Left lung (tissue), 10 donors: ENCODE data around the gene AGBL1. TPM values are rescaled to one million over a fixed set of nuclear protein-coding genes. Genes with fewer than 3 reads are reported as not detected.
A peak's percentile ranks its signal among the peaks of the same experiment; 100 is the strongest.

Experiments
- ATAC-seq: fragments of 200-7000 bp; cut with Tn5 transposase; one replicate; pipeline ENCODE4 v1.9.1; 2020; ENCODE audit warnings: moderate library complexity
- DNase-seq, 4 donors: peaks; one replicate each; pipeline ENCODE4 v3.0.0-alpha.2; 2013 to 2020
- H3K27ac ChIP-seq, 2 donors: fragments of 200-600 bp; sonication (generic) in 1 of 2; one replicate each; pipeline versions ENCODE4 v1.5.0 to v1.8.0; 2020 to 2021
- H3K27me3 ChIP-seq, 2 donors: fragments of 200-600 bp; sonication (generic) in 1 of 2; one replicate each; pipeline versions ENCODE4 v1.5.0 to v1.8.0; 2020 to 2021
- H3K36me3 ChIP-seq, 2 donors: fragments of 200-600 bp; sonication (generic) in 1 of 2; one replicate each; pipeline versions ENCODE4 v1.5.0 to v1.8.0; 2020 to 2021
- H3K4me1 ChIP-seq, 2 donors: fragments of 200-600 bp; one replicate each; pipeline ENCODE4 v1.8.0; 2021
- H3K4me3 ChIP-seq, 2 donors: fragments of 200-600 bp; sonication (generic) in 1 of 2; one replicate each; pipeline versions ENCODE4 v1.5.0 to v1.8.0; 2020 to 2021; ENCODE audit warnings: mild to moderate bottlenecking in 1 of 2
- H3K9me3 ChIP-seq, 2 donors: fragments of 200-600 bp; sonication (generic) in 1 of 2; one replicate each; pipeline versions ENCODE4 v1.5.0 to v1.8.0; 2020 to 2021
- intact Hi-C, 2 donors: fragments of 100-400 bp; cut with DNase I; formaldehyde crosslinking; loops; one replicate each; pipeline versions ENCODE4 v1.11.2 to v1.14.2; 2022
- polyA plus RNA-seq, 6 donors: library from polyadenylated mRNA; unstranded; fragments of 120-200 nt; gene quantifications; one replicate each; pipeline ENCODE4 v1.2.1, GENCODE V29; 2013; ENCODE audit not compliant: insufficient read length in 6 of 6
- total RNA-seq, 2 donors: library from RNA; stranded (reverse); fragmentation: NEBNext Ultra II Directional; extraction: Animal tissue kit (Norgen Biotek cat#: 25700); gene quantifications; one replicate each; pipeline ENCODE4 v1.2.1, GENCODE V29; 2021
- TF ChIP-seq, protein P1 (sequence below), 2 donors: fragments of 200-600 bp; sonication (generic) in 1 of 2; IDR thresholded peaks; one replicate each; pipeline versions ENCODE4 v1.5.0 to v1.8.0; 2021; ENCODE audit warnings: antibody characterized with exemption in 2 of 2
- donor health status: DM: no; HTN: yes; CAD: no.
- donor health status: DM: no; HTN: no; CAD: no.

Gene AGBL1
- total and polyA plus RNA-seq, 8 donors = 0.01 to 3.3 (median 0.11) TPM; not detected in 1

DNA sequence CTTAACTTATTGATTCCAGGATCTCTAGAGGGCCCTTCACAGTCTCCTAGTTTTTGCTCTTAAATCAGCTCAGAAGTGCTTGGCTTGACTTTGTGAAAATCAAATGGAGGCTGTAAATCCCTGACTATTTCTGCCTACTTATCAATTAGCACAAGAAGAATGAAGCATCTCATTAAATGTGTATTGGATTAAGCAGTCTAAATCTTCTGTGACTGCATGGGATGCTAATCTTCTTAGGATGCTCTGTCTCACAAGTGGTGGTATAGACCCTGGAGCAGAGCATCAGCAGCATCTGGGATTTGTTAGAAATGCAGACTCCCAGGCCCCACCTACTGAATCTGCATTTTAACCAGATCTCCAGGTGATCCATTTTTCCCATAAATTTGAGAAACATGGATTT lies 488.7 kb downstream of the AGBL1 start:
- peaks cover 0 to 17% of the 10 kb centered on the region in 2 donors for H3K9me3 ChIP-seq
- H3K27me3 ChIP-seq = no peaks in the 10 kb centered on the region
- DNase-seq (no peak), ATAC-seq (no peak)
- TF ChIP-seq, protein P1, sequence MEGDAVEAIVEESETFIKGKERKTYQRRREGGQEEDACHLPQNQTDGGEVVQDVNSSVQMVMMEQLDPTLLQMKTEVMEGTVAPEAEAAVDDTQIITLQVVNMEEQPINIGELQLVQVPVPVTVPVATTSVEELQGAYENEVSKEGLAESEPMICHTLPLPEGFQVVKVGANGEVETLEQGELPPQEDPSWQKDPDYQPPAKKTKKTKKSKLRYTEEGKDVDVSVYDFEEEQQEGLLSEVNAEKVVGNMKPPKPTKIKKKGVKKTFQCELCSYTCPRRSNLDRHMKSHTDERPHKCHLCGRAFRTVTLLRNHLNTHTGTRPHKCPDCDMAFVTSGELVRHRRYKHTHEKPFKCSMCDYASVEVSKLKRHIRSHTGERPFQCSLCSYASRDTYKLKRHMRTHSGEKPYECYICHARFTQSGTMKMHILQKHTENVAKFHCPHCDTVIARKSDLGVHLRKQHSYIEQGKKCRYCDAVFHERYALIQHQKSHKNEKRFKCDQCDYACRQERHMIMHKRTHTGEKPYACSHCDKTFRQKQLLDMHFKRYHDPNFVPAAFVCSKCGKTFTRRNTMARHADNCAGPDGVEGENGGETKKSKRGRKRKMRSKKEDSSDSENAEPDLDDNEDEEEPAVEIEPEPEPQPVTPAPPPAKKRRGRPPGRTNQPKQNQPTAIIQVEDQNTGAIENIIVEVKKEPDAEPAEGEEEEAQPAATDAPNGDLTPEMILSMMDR (IDR thresholded peaks at IDR 0.05) = no peak
- no peaks in the 10 kb centered on the region for H3K36me3 ChIP-seq
- H3K27ac ChIP-seq = no peak overlapping the region
- H3K4me3 ChIP-seq = no peak overlapping the region
- intact Hi-C loops = no loop called here
- no peaks in the 10 kb centered on the region for H3K4me1 ChIP-seq

DNA sequence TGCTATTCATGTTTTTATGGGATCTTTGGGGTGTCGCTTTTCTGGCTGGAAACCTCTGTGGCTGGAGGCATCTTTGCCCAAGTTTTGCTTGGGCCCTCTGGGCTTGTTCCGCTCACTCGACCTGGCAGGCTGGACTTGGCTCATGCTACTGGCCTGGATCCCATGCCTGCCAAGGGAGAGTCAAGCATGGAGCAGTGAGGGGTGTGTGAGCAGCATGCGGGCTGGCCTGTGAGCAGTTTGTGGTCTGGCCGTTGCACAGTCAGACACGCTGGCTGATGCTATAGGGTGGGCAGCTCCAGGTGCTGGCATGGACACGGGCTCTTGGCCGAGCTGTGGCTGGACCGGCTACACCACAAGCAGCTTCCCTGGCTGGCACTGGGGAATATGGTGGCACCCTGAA lies 491.1 kb downstream of the AGBL1 start:
- H3K36me3 ChIP-seq = no peaks in the 10 kb centered on the region
- no peaks in the 10 kb centered on the region for H3K27me3 ChIP-seq
- intact Hi-C loops = no loop called here
- ATAC-seq (no peak), DNase-seq (no peak)
- H3K9me3 ChIP-seq = peaks cover 0 to 5% of the 10 kb centered on the region in 2 donors
- H3K4me3 ChIP-seq = no peak overlapping the region
- no peaks in the 10 kb centered on the region for H3K4me1 ChIP-seq
- TF ChIP-seq, protein P1 (IDR thresholded peaks at IDR 0.05) = no peak
- no peak overlapping the region for H3K27ac ChIP-seq

DNA sequence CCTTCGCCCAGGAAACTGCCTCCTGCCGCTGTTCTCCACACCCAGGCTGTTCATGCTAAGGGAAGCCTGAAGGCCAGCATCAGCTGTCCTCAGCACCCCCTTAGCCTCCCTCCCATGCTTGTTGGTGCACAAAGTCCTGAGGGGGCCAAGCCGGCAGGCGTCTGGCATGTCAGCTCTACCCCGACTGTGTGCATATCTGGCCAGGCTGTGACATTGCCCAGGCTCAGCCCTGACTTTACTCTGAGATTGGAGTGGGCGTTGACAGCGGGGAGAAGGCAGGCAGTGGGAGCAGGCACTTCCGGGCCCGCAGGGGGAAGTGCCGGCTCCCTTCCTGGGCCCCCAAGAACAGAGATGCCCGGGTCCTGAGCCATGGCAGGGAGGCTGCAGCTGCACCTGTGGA lies 492.2 kb downstream of the AGBL1 start:
- Histone ChIP-seq H3K27me3 (no peaks in the 10 kb centered on the region), H3K4me1 (no peaks in the 10 kb centered on the region), H3K27ac (no peak overlapping the region), H3K4me3 (no peak overlapping the region), H3K9me3 (peaks cover 0 to 8% of the 10 kb centered on the region in 2 donors), H3K36me3 (no peaks in the 10 kb centered on the region)
- no peak for ATAC-seq
- intact Hi-C loops = no loop called here
- DNase-seq = no peak
- TF ChIP-seq, protein P1 (IDR thresholded peaks at IDR 0.05) = no peak

DNA sequence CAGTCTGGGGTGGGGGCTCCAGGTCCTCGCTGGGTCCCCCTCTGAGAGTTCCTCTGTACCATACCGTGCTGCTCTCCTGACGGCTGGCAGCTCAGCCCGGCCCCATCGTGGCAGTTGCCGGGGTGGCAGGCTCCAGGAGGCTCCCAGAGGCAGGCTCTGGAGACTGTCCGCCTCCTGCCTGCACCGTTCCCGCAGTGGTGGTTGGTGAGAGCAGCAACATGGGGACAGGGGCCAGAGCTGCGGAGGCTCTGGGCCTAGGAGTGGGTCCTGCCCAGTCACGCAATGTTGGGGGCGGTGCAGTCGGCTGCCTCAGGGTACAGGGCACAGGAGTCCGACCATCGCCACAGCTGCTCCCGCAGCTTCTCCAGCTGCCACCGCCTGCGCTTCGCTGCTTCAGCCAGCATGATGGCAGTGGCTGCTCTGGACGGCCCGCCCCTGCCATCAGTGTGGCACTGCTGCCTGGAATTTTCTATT lies 492.7 kb downstream of the AGBL1 start:
- ATAC-seq = no peak
- no peak overlapping the region for H3K27ac ChIP-seq
- intact Hi-C loops = no loop called here
- H3K27me3 ChIP-seq = no peaks in the 10 kb centered on the region
- DNase-seq = peak in 1 of 4 donors; percentile 55
- H3K4me1 ChIP-seq = no peaks in the 10 kb centered on the region
- peaks cover 0 to 8% of the 10 kb centered on the region in 2 donors for H3K9me3 ChIP-seq
- H3K36me3 ChIP-seq = no peaks in the 10 kb centered on the region
- TF ChIP-seq, protein P1 (IDR thresholded peaks at IDR 0.05) = no peak
- no peak overlapping the region for H3K4me3 ChIP-seq

DNA sequence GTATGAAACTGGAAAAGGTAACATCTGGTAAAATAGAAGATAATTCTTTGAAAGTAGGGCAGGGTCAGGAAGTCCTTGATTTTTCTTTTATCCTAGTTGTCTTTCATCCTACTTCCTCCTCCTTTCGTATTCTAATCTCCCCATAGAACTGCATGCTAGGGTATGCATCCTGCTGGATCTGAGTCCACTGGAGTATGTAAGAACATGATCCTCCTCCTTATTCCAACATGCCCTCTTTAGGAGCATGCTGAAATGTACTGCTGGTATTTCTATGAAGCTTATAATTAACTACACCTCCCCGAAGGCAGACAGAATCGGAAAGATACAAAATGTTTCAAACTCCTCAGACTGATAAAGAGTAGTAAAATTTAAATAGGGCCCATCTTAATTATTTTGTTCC lies 493.8 kb downstream of the AGBL1 start:
- TF ChIP-seq, protein P1 (IDR thresholded peaks at IDR 0.05) = no peak
- ATAC-seq = no peak

More for the DNA sequence above, 493.8 kb downstream of the AGBL1 start:
- Histone ChIP-seq H3K9me3 (peaks cover 0 to 8% of the 10 kb centered on the region in 2 donors), H3K36me3 (no peaks in the 10 kb centered on the region), H3K27ac (no peak overlapping the region), H3K4me1 (no peaks in the 10 kb centered on the region), H3K4me3 (no peak overlapping the region), H3K27me3 (no peaks in the 10 kb centered on the region)
- intact Hi-C loops = no loop called here
- no peak for DNase-seq
